ENCODE data around the gene HS6ST1. TPM values are rescaled to one million over a fixed set of nuclear protein-coding genes. Genes with fewer than 3 reads are reported as not detected.

Gene HS6ST1
- polyA plus RNA-seq, 1 experiment: 22.4 TPM

- no peak overlapping the region for H3K27ac ChIP-seq (ENCODE audit: low read depth, low read length)
- peak; percentile 29 for DNase-seq (ENCODE audit: low read depth, low spot score)
- no peaks in the 10 kb centered on the region for H3K27me3 ChIP-seq (ENCODE audit: control insufficient read depth, insufficient read depth, low read length)
- ChIA-PET POLR2A (no interaction called here), CTCF (interaction anchor here (0.6 to 2.6 kb wide), 19 partner anchors 9 to 353 kb away, joined by 3 to 11 read pairs (median 4); no protein-coding TSS in a partner anchor)
- TF ChIP-seq CTCF (IDR thresholded peaks at IDR 0.05; ENCODE audit: low read depth, low read length): peak; percentile 90
- H3K4me3 ChIP-seq (ENCODE audit: low read depth, low read length): peak overlapping the region; percentile 70
- no peaks in the 10 kb centered on the region; the same call in 1 of the 2 replicates for H3K9me3 ChIP-seq (ENCODE audit: control insufficient read depth, insufficient read depth, low read length)
Observed at GRCh38 chr2:128232965-128233789, 85.5 kb downstream of the HS6ST1 start.

- ChIA-PET POLR2A (interaction anchor here (0.7 kb wide), 1 partner anchor 14 kb away, joined by 5 read pairs; no protein-coding TSS in a partner anchor), CTCF (interaction anchor here (0.7 to 1.1 kb wide), 2 partner anchors 13 to 165 kb away, joined by 6 to 7 read pairs; no protein-coding TSS in a partner anchor)
- Histone ChIP-seq H3K9me3 (ENCODE audit: control insufficient read depth, insufficient read depth, low read length) (no peaks in the 10 kb centered on the region; the same call in 1 of the 2 replicates), H3K27ac (ENCODE audit: low read depth, low read length) (no peak overlapping the region), H3K27me3 (ENCODE audit: control insufficient read depth, insufficient read depth, low read length) (no peaks in the 10 kb centered on the region), H3K4me3 (ENCODE audit: low read depth, low read length) (no peak overlapping the region)
- DNase-seq (ENCODE audit: low read depth, low spot score): no peak
- TF ChIP-seq CTCF (IDR thresholded peaks at IDR 0.05; ENCODE audit: low read depth, low read length): no peak
Observed at GRCh38 chr2:128228894-128229293, 89.8 kb downstream of the HS6ST1 start.

- no peaks in the 10 kb centered on the region; the same call in 1 of the 2 replicates for H3K9me3 ChIP-seq (ENCODE audit: control insufficient read depth, insufficient read depth, low read length)
- TF ChIP-seq CTCF (IDR thresholded peaks at IDR 0.05; ENCODE audit: low read depth, low read length): no peak
- no peaks in the 10 kb centered on the region for H3K27me3 ChIP-seq (ENCODE audit: control insufficient read depth, insufficient read depth, low read length)
- no peak overlapping the region for H3K27ac ChIP-seq (ENCODE audit: low read depth, low read length)
- POLR2A ChIA-PET: interaction anchor here (0.7 kb wide), 3 partner anchors 79 to 388 kb away, joined by 3 to 8 read pairs (median 4); no protein-coding TSS in a partner anchor
- DNase-seq (ENCODE audit: low read depth, low spot score): no peak
- CTCF ChIA-PET: interaction anchor here (0.6 to 1.1 kb wide), 3 partner anchors 12 to 637 kb away, joined by 3 to 7 read pairs (median 3); no protein-coding TSS in a partner anchor
- no peak overlapping the region for H3K4me3 ChIP-seq (ENCODE audit: low read depth, low read length)
Observed at GRCh38 chr2:128227862-128228261, 90.8 kb downstream of the HS6ST1 start.

- no peaks in the 10 kb centered on the region for H3K9me3 ChIP-seq (ENCODE audit: control insufficient read depth, insufficient read depth, low read length)
- CTCF ChIA-PET: interaction anchor here (0.6 kb wide), 1 partner anchor 14 kb away, joined by 3 read pairs; no protein-coding TSS in a partner anchor
- H3K4me3 ChIP-seq (ENCODE audit: low read depth, low read length): no peak overlapping the region
- POLR2A ChIA-PET: no interaction called here
- DNase-seq (ENCODE audit: low read depth, low spot score): no peak
- H3K27ac ChIP-seq (ENCODE audit: low read depth, low read length): no peak overlapping the region
- TF ChIP-seq CTCF (IDR thresholded peaks at IDR 0.05; ENCODE audit: low read depth, low read length): no peak
- no peaks in the 10 kb centered on the region for H3K27me3 ChIP-seq (ENCODE audit: control insufficient read depth, insufficient read depth, low read length)
Observed at GRCh38 chr2:128219891-128220290, 98.8 kb downstream of the HS6ST1 start.

- POLR2A ChIA-PET: no interaction called here
Observed at GRCh38 chr2:128217671-128218070, 101.0 kb downstream of the HS6ST1 start.

More at GRCh38 chr2:128217671-128218070, 101.0 kb downstream of the HS6ST1 start:
- no peaks in the 10 kb centered on the region for H3K9me3 ChIP-seq (ENCODE audit: control insufficient read depth, insufficient read depth, low read length)
- no peak for TF ChIP-seq CTCF (IDR thresholded peaks at IDR 0.05; ENCODE audit: low read depth, low read length)
- no peak overlapping the region for H3K4me3 ChIP-seq (ENCODE audit: low read depth, low read length)
- CTCF ChIA-PET: interaction anchor here (1.3 kb wide), 1 partner anchor 16 kb away, joined by 5 read pairs; no protein-coding TSS in a partner anchor
- no peak for DNase-seq (ENCODE audit: low read depth, low spot score)
- no peaks in the 10 kb centered on the region for H3K27me3 ChIP-seq (ENCODE audit: control insufficient read depth, insufficient read depth, low read length)
- no peak overlapping the region for H3K27ac ChIP-seq (ENCODE audit: low read depth, low read length)
